ENCODE measurements around the gene EXOC4.
"Not testable (repeated sequence)": the region's sequence is repeated elsewhere in the genome, so short reads cannot be mapped to it uniquely, and the experiment has no call there.

Gene EXOC4

GRCh38 chr7:133315332-133316040 lies 62.6 kb downstream of the EXOC4 start:
- Histone ChIP-seq H3K4me3 (ENCODE audit: low read length, poor library complexity, severe bottlenecking) (no peak overlapping the region), H4K20me1 (ENCODE audit: insufficient read depth, low read length, poor library complexity, severe bottlenecking) (peaks cover 16% of the 10 kb centered on the region), H3K9me2 (replicated peaks; ENCODE audit: low read depth, low read length) (no peaks in the 10 kb centered on the region), H3K9me3 (ENCODE audit: insufficient read depth, low read depth, low read length) (no peaks in the 10 kb centered on the region), H3K36me3 (ENCODE audit: insufficient read depth, low read length) (no peaks in the 10 kb centered on the region; the same call in 1 of the 2 replicates), H2AFZ (ENCODE audit: low read length) (no peak overlapping the region), H3K4me2 (ENCODE audit: low read depth, low read length, poor library complexity, severe bottlenecking) (no peak overlapping the region), H3K4me1 (ENCODE audit: insufficient read depth, low read length, poor library complexity, severe bottlenecking) (peaks cover 5% of the 10 kb centered on the region), H3K79me2 (ENCODE audit: insufficient read depth, low read length) (no peaks in the 10 kb centered on the region), H3F3A (ENCODE audit: low read depth) (no peaks in the 10 kb centered on the region), H3K9ac (ENCODE audit: low read depth, low read length, poor library complexity, severe bottlenecking) (no peak overlapping the region), H3K27me3 (ENCODE audit: insufficient read depth, low read length, poor library complexity, severe bottlenecking) (no peaks in the 10 kb centered on the region)
- no peak for TF ChIP-seq EZH2phosphoT487 (IDR thresholded peaks at IDR 0.05; ENCODE audit: borderline replicate concordance)
- no peak for TF ChIP-seq CTCF (conservative IDR thresholded peaks at IDR 0.05; ENCODE audit: low read length)

GRCh38 chr7:133319842-133320241 lies 67.0 kb downstream of the EXOC4 start:
- no peak for TF ChIP-seq CTCF (conservative IDR thresholded peaks at IDR 0.05; ENCODE audit: low read length)
- TF ChIP-seq EZH2phosphoT487 (IDR thresholded peaks at IDR 0.05; ENCODE audit: borderline replicate concordance): no peak
- Histone ChIP-seq H3F3A (ENCODE audit: low read depth) (no peaks in the 10 kb centered on the region), H3K4me2 (ENCODE audit: low read depth, low read length, poor library complexity, severe bottlenecking) (no peak overlapping the region), H3K36me3 (ENCODE audit: insufficient read depth, low read length) (peaks cover 7% of the 10 kb centered on the region; the same call in 1 of the 2 replicates), H3K4me3 (ENCODE audit: low read length, poor library complexity, severe bottlenecking) (no peak overlapping the region), H3K9me3 (ENCODE audit: insufficient read depth, low read depth, low read length) (no peaks in the 10 kb centered on the region), H3K27me3 (ENCODE audit: insufficient read depth, low read length, poor library complexity, severe bottlenecking) (no peaks in the 10 kb centered on the region), H3K9ac (ENCODE audit: low read depth, low read length, poor library complexity, severe bottlenecking) (no peak overlapping the region), H2AFZ (ENCODE audit: low read length) (no peak overlapping the region), H4K20me1 (ENCODE audit: insufficient read depth, low read length, poor library complexity, severe bottlenecking) (peaks cover 2% of the 10 kb centered on the region), H3K9me2 (replicated peaks; ENCODE audit: low read depth, low read length) (no peaks in the 10 kb centered on the region), H3K79me2 (ENCODE audit: insufficient read depth, low read length) (no peaks in the 10 kb centered on the region), H3K4me1 (ENCODE audit: insufficient read depth, low read length, poor library complexity, severe bottlenecking) (no peaks in the 10 kb centered on the region)

- Histone ChIP-seq H3K27me3 (ENCODE audit: insufficient read depth, low read length, poor library complexity, severe bottlenecking) (no peaks in the 10 kb centered on the region), H3K9me2 (replicated peaks; ENCODE audit: low read depth, low read length) (no peaks in the 10 kb centered on the region), H3K79me2 (ENCODE audit: insufficient read depth, low read length) (no peaks in the 10 kb centered on the region), H3K36me3 (ENCODE audit: insufficient read depth, low read length) (peaks cover 7% of the 10 kb centered on the region; the same call in 1 of the 2 replicates), H2AFZ (ENCODE audit: low read length) (no peak overlapping the region), H3K9ac (ENCODE audit: low read depth, low read length, poor library complexity, severe bottlenecking) (no peak overlapping the region), H3F3A (ENCODE audit: low read depth) (no peaks in the 10 kb centered on the region), H4K20me1 (ENCODE audit: insufficient read depth, low read length, poor library complexity, severe bottlenecking) (no peaks in the 10 kb centered on the region), H3K4me1 (ENCODE audit: insufficient read depth, low read length, poor library complexity, severe bottlenecking) (no peaks in the 10 kb centered on the region), H3K9me3 (ENCODE audit: insufficient read depth, low read depth, low read length) (no peaks in the 10 kb centered on the region), H3K4me3 (ENCODE audit: low read length, poor library complexity, severe bottlenecking) (no peak overlapping the region), H3K4me2 (ENCODE audit: low read depth, low read length, poor library complexity, severe bottlenecking) (no peak overlapping the region)
- TF ChIP-seq CTCF (conservative IDR thresholded peaks at IDR 0.05; ENCODE audit: low read length): no peak
- no peak for TF ChIP-seq EZH2phosphoT487 (IDR thresholded peaks at IDR 0.05; ENCODE audit: borderline replicate concordance)
Observed at GRCh38 chr7:133320891-133321290, 68.0 kb downstream of the EXOC4 start.

GRCh38 chr7:133321366-133321765 lies 68.5 kb downstream of the EXOC4 start:
- not testable (repeated sequence) for H3K9me2 ChIP-seq (replicated peaks; ENCODE audit: low read depth, low read length); H4K20me1 ChIP-seq (ENCODE audit: insufficient read depth, low read length, poor library complexity, severe bottlenecking); H3K4me3 ChIP-seq (ENCODE audit: low read length, poor library complexity, severe bottlenecking); H2AFZ ChIP-seq (ENCODE audit: low read length); H3K27me3 ChIP-seq (ENCODE audit: insufficient read depth, low read length, poor library complexity, severe bottlenecking); H3F3A ChIP-seq (ENCODE audit: low read depth); H3K36me3 ChIP-seq (ENCODE audit: insufficient read depth, low read length); H3K4me2 ChIP-seq (ENCODE audit: low read depth, low read length, poor library complexity, severe bottlenecking); H3K4me1 ChIP-seq (ENCODE audit: insufficient read depth, low read length, poor library complexity, severe bottlenecking); H3K9ac ChIP-seq (ENCODE audit: low read depth, low read length, poor library complexity, severe bottlenecking); H3K9me3 ChIP-seq (ENCODE audit: insufficient read depth, low read depth, low read length); H3K79me2 ChIP-seq (ENCODE audit: insufficient read depth, low read length)

- H3K4me3 ChIP-seq (ENCODE audit: low read length, poor library complexity, severe bottlenecking); H3F3A ChIP-seq (ENCODE audit: low read depth): not testable (repeated sequence)
Observed at GRCh38 chr7:133326745-133327144, 73.9 kb downstream of the EXOC4 start.

More at GRCh38 chr7:133326745-133327144, 73.9 kb downstream of the EXOC4 start:
- not testable (repeated sequence) for H3K9ac ChIP-seq (ENCODE audit: low read depth, low read length, poor library complexity, severe bottlenecking); H4K20me1 ChIP-seq (ENCODE audit: insufficient read depth, low read length, poor library complexity, severe bottlenecking); H3K36me3 ChIP-seq (ENCODE audit: insufficient read depth, low read length); H2AFZ ChIP-seq (ENCODE audit: low read length); H3K4me1 ChIP-seq (ENCODE audit: insufficient read depth, low read length, poor library complexity, severe bottlenecking); H3K4me2 ChIP-seq (ENCODE audit: low read depth, low read length, poor library complexity, severe bottlenecking); H3K79me2 ChIP-seq (ENCODE audit: insufficient read depth, low read length); H3K9me2 ChIP-seq (replicated peaks; ENCODE audit: low read depth, low read length); H3K9me3 ChIP-seq (ENCODE audit: insufficient read depth, low read depth, low read length); H3K27me3 ChIP-seq (ENCODE audit: insufficient read depth, low read length, poor library complexity, severe bottlenecking)
